ENCODE data around the gene ARSJ.

- TF ChIP-seq CTCF (IDR thresholded peaks at IDR 0.05; ENCODE audit: insufficient read depth, low read length, poor library complexity, severe bottlenecking) (no peak), EZH2phosphoT487 (conservative IDR thresholded peaks at IDR 0.05; ENCODE audit: low read length) (no peak)
These were observed 98.2 kb downstream of the ARSJ start for GRCh38 chr4:113881256-113881655.
